Common myeloid progenitor, CD34-positive (primary cell): Measurements from ENCODE around the gene SOX5.

Experiments used
- CTCF ChIA-PET: fragments of 350-600 bp; sonication (Branson Sonifier 250); formaldehyde crosslinking; loops from one replicate; lab custom pipeline; 2021; ENCODE audit warnings: antibody characterized with exemption; lab: Charles Lee
- POLR2A ChIA-PET: fragments of 350-600 bp; sonication (Branson Sonifier 250); formaldehyde crosslinking; loops from one replicate; lab custom pipeline; 2021; ENCODE audit warnings: antibody characterized with exemption; lab: Charles Lee
- DNase-seq, 3 donors: peaks; one replicate each; pipeline versions ENCODE4 v3.0.0 to v3.0.0-alpha.2; 2013
- H3K27ac ChIP-seq, 2 experiments: 1 replicate in 1 of 2; 2 replicates in 1 of 2; pipeline ENCODE4 v1.7.0; 2013; ENCODE audit warnings: inconsistent platforms in 2 of 2, low read length in 2 of 2, mild to moderate bottlenecking in 2 of 2, low read depth in 1 of 2, moderate library complexity in 1 of 2; ENCODE audit not compliant: severe bottlenecking in 2 of 2, insufficient read depth in 1 of 2, poor library complexity in 1 of 2
- H3K27me3 ChIP-seq, 5 experiments: replicated peaks in 2 of 5; 1 replicate in 3 of 5; 2 replicates in 2 of 5; pipeline versions ENCODE4 v1.6.1 to v1.7.0; 2013; ENCODE audit warnings: low read length in 4 of 5, mild to moderate bottlenecking in 2 of 5, moderate library complexity in 2 of 5, inconsistent platforms in 1 of 5; ENCODE audit not compliant: insufficient read depth in 5 of 5, control insufficient read depth in 4 of 5
- H3K36me3 ChIP-seq, 4 experiments: 1 replicate in 2 of 4; 2 replicates in 2 of 4; pipeline versions ENCODE4 v1.6.1 to v1.7.0; 2013; ENCODE audit warnings: low read length in 3 of 4, control low read depth in 1 of 4, mild to moderate bottlenecking in 1 of 4; ENCODE audit not compliant: control insufficient read depth in 4 of 4, insufficient read depth in 4 of 4
- H3K4me1 ChIP-seq, 4 experiments: 1 replicate in 3 of 4; 2 replicates in 1 of 4; pipeline versions ENCODE4 v1.6.1 to v1.7.1; 2013; ENCODE audit warnings: low read length in 3 of 4, mild to moderate bottlenecking in 3 of 4, control low read depth in 1 of 4, inconsistent platforms in 1 of 4, moderate library complexity in 1 of 4; ENCODE audit not compliant: control insufficient read depth in 4 of 4, insufficient read depth in 4 of 4; ENCODE audit errors: control extremely low read depth in 1 of 4
- H3K4me3 ChIP-seq, 7 experiments: 1 replicate in 4 of 7; 2 replicates in 3 of 7; pipeline versions ENCODE4 v1.5.1 to v1.7.0; 2013; ENCODE audit warnings: mild to moderate bottlenecking in 7 of 7, low read length in 6 of 7, moderate library complexity in 6 of 7, inconsistent platforms in 2 of 7, low read depth in 2 of 7, control low read depth in 1 of 7; ENCODE audit not compliant: insufficient read depth in 4 of 7, control insufficient read depth in 1 of 7; ENCODE audit errors: extremely low read depth in 1 of 7
- H3K9me3 ChIP-seq, 5 experiments: 1 replicate in 4 of 5; 2 replicates in 1 of 5; pipeline versions ENCODE4 v1.6.1 to v1.7.1; 2013; ENCODE audit warnings: low read length in 4 of 5, mild to moderate bottlenecking in 2 of 5, inconsistent platforms in 1 of 5, low read depth in 1 of 5, moderate library complexity in 1 of 5; ENCODE audit not compliant: control insufficient read depth in 4 of 5, insufficient read depth in 2 of 5; ENCODE audit errors: control extremely low read depth in 1 of 5
- WGBS: methylation state at CpG from one replicate; pipeline ENCODE4 v1.1.5; 2013; ENCODE audit not compliant: insufficient coverage; 5-methylcytosine and 5-hydroxymethylcytosine counted together

Gene SOX5

DNA sequence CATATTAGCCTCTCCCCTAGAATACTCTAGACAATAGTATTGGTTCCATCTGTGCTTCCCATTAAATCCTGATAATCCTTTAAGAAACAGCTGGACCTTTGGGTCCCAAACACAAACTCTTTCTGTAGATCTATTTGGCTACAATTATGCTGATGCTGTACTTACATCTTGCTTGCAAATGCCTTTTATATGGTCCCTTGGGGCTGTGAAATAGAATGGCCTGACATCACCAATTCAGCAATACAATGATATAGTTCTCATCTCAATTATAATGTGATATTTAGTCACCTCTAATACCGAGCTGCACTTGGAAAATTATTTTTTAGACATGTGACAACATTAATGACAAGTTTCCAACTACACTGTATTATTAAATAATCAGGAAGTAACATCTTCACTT, 261.5 kb downstream of the SOX5 start:
- no peak for DNase-seq
- H3K27ac ChIP-seq = no peak overlapping the region
- ChIA-PET POLR2A (no interaction called here), CTCF (no interaction called here)
- no peaks in the 10 kb centered on the region for H3K9me3 ChIP-seq
- H3K36me3 ChIP-seq = no peaks in the 10 kb centered on the region
- H3K27me3 ChIP-seq = no peaks in the 10 kb centered on the region
- no peaks in the 10 kb centered on the region for H3K4me1 ChIP-seq
- no CpG with 5 or more reads among the region's 1 CpG for WGBS
- H3K4me3 ChIP-seq = no peak overlapping the region

DNA sequence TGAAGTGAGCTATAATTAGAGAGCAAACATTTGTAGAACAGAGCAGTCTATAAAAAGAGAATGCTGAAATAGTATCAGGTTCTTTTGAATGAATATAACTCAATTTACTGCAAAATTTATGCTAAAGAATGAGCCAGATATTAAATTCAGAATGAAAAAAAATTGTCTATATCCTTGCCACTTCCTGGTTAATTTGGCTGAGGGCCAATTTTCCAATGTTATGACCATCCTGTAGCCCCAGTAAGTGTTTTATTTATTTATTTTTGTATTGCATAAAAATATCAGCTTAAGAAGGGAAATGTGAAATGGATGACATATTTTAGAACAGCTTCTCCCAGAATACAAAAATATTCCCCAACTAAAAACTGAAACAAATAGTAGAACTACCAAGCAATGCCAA, 263.4 kb downstream of the SOX5 start:
- ChIA-PET POLR2A (no interaction called here), CTCF (no interaction called here)
- H3K27me3 ChIP-seq = no peaks in the 10 kb centered on the region
- H3K4me1 ChIP-seq = no peaks in the 10 kb centered on the region
- H3K4me3 ChIP-seq = no peak overlapping the region
- no peaks in the 10 kb centered on the region for H3K36me3 ChIP-seq
- no peak for DNase-seq
- H3K27ac ChIP-seq = no peak overlapping the region
- no peaks in the 10 kb centered on the region for H3K9me3 ChIP-seq

DNA sequence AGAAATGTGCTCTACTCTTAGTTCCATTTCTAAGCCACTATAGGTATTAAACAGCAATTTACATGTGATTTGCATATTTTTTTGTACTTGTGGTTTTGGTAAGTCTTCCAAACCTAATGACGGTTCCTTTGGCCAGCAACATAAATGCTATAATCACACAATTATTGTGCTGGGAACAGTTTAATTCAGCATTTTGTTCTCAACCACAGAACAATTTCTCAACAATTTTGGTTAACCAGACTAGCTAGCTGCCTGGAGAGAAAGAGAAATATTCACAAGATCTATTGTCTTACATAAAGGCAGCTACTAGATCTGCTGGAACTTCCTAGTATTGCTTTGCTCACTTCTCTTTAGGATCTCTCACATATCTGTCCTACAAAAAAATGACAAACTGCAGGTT, 265.3 kb downstream of the SOX5 start:
- Histone ChIP-seq H3K9me3 (no peaks in the 10 kb centered on the region), H3K36me3 (no peaks in the 10 kb centered on the region), H3K4me1 (no peaks in the 10 kb centered on the region), H3K4me3 (no peak overlapping the region), H3K27ac (no peak overlapping the region), H3K27me3 (no peaks in the 10 kb centered on the region)
- DNase-seq = no peak
- POLR2A ChIA-PET = no interaction called here
- WGBS = no CpG with 5 or more reads among the region's 1 CpG
- CTCF ChIA-PET = no interaction called here

DNA sequence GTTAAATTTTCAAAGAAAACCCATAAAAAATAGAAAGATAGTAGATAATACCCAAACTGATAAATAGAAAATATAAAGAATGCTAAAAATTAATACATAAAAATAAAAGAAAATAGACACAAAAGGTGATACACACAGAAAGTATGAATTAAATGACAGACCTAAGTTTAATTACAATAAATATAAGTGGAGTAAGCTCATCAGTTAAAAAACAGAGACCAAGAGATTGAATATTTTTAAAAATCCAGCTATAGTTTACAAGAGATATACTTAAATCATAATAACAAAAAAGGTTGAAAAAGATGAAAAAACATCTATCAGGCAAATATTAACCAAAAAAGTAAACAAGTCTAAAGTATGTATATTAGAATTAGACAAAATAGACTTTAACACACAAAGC, 268.2 kb downstream of the SOX5 start:
- Histone ChIP-seq H3K27me3 (no peaks in the 10 kb centered on the region), H3K36me3 (no peaks in the 10 kb centered on the region), H3K9me3 (no peaks in the 10 kb centered on the region), H3K4me3 (no peak overlapping the region), H3K4me1 (no peaks in the 10 kb centered on the region), H3K27ac (no peak overlapping the region)
- POLR2A ChIA-PET = no interaction called here
- CTCF ChIA-PET = no interaction called here
- DNase-seq = no peak

DNA sequence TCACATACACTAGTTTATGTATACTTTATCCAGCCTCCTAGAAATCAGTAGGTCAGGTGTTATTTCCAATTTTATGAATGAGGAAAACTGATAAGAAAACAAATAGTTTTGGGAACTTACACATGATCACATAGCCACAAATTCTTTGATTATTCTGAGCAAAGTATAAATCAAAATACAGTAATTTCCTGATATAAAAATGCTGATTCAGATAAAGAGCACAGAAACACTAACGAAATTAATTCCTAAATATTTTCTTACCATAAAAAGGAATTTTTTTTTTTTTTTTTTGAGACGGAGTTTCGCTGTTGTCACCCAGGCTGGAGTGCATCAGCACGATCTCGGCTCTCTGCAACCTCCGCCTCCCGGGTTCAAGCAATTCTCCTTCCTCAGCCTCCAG, 275.4 kb downstream of the SOX5 start:
- POLR2A ChIA-PET = no interaction called here
- Histone ChIP-seq H3K9me3 (no peaks in the 10 kb centered on the region), H3K27me3 (no peaks in the 10 kb centered on the region), H3K36me3 (no peaks in the 10 kb centered on the region), H3K27ac (no peak overlapping the region), H3K4me1 (no peaks in the 10 kb centered on the region), H3K4me3 (no peak overlapping the region)
- no peak for DNase-seq
- CTCF ChIA-PET = no interaction called here
- 100% methylated on average over 4 of the region's 7 CpGs for WGBS

DNA sequence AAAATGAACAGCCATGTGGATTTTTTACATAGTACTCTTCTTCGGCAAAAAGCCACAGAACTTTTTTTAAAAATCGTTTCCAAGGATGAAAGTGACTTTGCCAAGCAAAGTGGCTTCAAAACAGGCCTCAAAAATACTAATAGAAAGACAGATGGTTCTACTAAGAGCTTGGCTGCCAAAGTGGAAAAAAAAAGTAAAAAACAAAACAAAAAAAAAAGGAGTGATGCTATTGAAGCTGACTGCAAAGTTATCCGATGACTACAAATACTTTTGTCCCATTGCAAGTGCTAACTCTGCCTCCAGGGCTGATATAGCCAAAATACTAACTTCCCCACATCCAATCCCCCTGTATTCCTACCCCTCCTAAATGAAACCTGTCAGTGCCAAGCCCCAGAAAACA, 277.6 kb downstream of the SOX5 start:
- DNase-seq = no peak
- H3K4me3 ChIP-seq = no peak overlapping the region
- WGBS = 90% methylated on average over 2 of the region's 3 CpGs
- no peaks in the 10 kb centered on the region for H3K27me3 ChIP-seq
- CTCF ChIA-PET = no interaction called here
- no peak overlapping the region for H3K27ac ChIP-seq
- no peaks in the 10 kb centered on the region for H3K4me1 ChIP-seq
- no peaks in the 10 kb centered on the region for H3K36me3 ChIP-seq
- H3K9me3 ChIP-seq = no peaks in the 10 kb centered on the region
- POLR2A ChIA-PET = no interaction called here

DNA sequence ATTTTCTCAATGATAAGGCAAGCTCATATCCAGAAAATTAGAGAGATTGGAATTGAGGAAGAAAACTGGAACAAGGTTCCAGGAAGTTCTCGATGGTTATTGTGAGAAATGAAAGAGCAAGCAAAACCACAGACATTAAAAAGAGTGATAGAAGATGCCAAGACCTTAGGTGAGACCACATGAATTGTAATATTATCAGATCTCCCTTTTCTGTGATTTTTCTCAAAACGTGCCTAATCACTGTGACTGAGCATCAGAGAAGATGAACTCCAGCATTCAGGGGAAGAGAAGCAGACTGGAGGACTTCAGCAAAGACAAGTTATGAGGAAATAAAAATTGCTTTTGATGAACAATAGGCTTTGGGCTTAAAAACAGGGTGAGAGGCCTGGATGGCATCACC, 278.8 kb downstream of the SOX5 start:
- H3K9me3 ChIP-seq = no peaks in the 10 kb centered on the region
- H3K27ac ChIP-seq = no peak overlapping the region
- 50% methylated on average over 1 of the region's 2 CpGs for WGBS
- CTCF ChIA-PET = interaction anchor here (0.6 to 0.9 kb wide), 2 partner anchors 91 to 433 kb away, joined by 3 read pairs; no protein-coding TSS in a partner anchor
- H3K4me1 ChIP-seq = no peaks in the 10 kb centered on the region
- H3K36me3 ChIP-seq = no peaks in the 10 kb centered on the region
- H3K4me3 ChIP-seq = no peak overlapping the region
- POLR2A ChIA-PET = no interaction called here
- no peak for DNase-seq
- no peaks in the 10 kb centered on the region for H3K27me3 ChIP-seq
